HFFc6 (cell line): Measurements from ENCODE around the gene ZNF469. TPM values are rescaled to one million over a fixed set of nuclear protein-coding genes. Genes with fewer than 3 reads are reported as not detected.

Source experiments
- DNase-seq: peaks from one replicate; pipeline ENCODE4 v3.0.0-alpha.2; 2018
- H3K27ac Mint-ChIP-seq: 2 replicates; pipeline ENCODE4 v1.8.0; 2020; ENCODE audit warnings: mild to moderate bottlenecking, mixed read lengths
- H3K27me3 Mint-ChIP-seq: 2 replicates; pipeline ENCODE4 v1.8.0; 2021; ENCODE audit warnings: mild to moderate bottlenecking, moderate library complexity, mixed read lengths; ENCODE audit not compliant: insufficient read depth
- H3K36me3 Mint-ChIP-seq: 2 replicates; pipeline ENCODE4 v1.8.0; 2021; ENCODE audit warnings: low read depth, mixed read lengths
- H3K4me1 Mint-ChIP-seq: 2 replicates; pipeline ENCODE4 v1.8.0; 2020; ENCODE audit warnings: low read depth, mixed read lengths
- H3K4me3 Mint-ChIP-seq: 2 replicates; pipeline ENCODE4 v1.8.0; 2020; ENCODE audit warnings: mild to moderate bottlenecking, moderate library complexity, mixed read lengths
- H3K9me3 Mint-ChIP-seq: 2 replicates; pipeline ENCODE4 v1.8.0; 2020; ENCODE audit warnings: mild to moderate bottlenecking, mixed read lengths
- CTCF ChIP-seq: fragments of 200-600 bp; sonication (generic); IDR thresholded peaks from 2 replicates; pipeline ENCODE4 v1.5.0; 2021; ENCODE audit warnings: antibody characterized with exemption, mild to moderate bottlenecking
- total RNA-seq, 6 experiments: library from RNA; stranded (reverse); fragmentation: NEBNext Ultra II Directional; extraction: Animal tissue kit (Norgen Biotek cat#: 25700); gene quantifications; 2 replicates in 1 of 6; 3 replicates in 5 of 6; pipeline ENCODE4 v1.2.3, GENCODE V29; 2021

Gene ZNF469
- total RNA-seq, 6 experiments from 2014 or later = 9.4 to 17.5 (median 10.1) TPM

GRCh38 chr16:88369447-88370008, 13.2 kb upstream of the ZNF469 start:
- Mint-ChIP-seq H3K27me3 (peaks cover 2% of the 10 kb centered on the region; the same call in 1 of the 2 replicates), H3K4me1 (no peaks in the 10 kb centered on the region; the same call in 1 of the 2 replicates), H3K9me3 (no peaks in the 10 kb centered on the region), H3K4me3 (no peak overlapping the region), H3K36me3 (no peaks in the 10 kb centered on the region), H3K27ac (no peak overlapping the region)
- no peak for TF ChIP-seq CTCF
- DNase-seq = no peak

- Mint-ChIP-seq H3K36me3 (no peaks in the 10 kb centered on the region), H3K4me1 (no peaks in the 10 kb centered on the region; the same call in 1 of the 2 replicates), H3K27ac (no peak overlapping the region), H3K4me3 (no peak overlapping the region), H3K9me3 (no peaks in the 10 kb centered on the region), H3K27me3 (peaks cover 2% of the 10 kb centered on the region; the same call in 1 of the 2 replicates)
- no peak for TF ChIP-seq CTCF
- DNase-seq = no peak
Observed at GRCh38 chr16:88370365-88370764, 12.4 kb upstream of the ZNF469 start.

DNA sequence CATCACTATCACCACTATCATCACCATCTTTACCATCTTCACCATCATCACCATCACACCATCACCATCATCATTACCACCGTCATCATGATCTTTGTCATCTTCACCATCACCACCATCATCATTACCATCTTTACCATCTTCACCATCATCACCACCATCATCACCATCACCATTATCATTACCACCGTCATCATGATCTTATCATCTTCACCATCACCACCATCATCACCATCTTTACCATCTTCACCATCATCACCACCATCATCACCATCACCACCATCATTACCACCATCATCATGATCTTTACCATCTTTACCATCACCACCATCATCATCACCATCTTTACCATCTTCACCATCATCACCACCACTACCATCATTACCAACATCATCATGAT, 10.2 kb upstream of the ZNF469 start:
- Mint-ChIP-seq H3K36me3 (no peaks in the 10 kb centered on the region), H3K4me1 (peaks cover 3% of the 10 kb centered on the region), H3K27me3 (peaks cover 2% of the 10 kb centered on the region), H3K27ac (no peak overlapping the region), H3K9me3 (no peaks in the 10 kb centered on the region), H3K4me3 (no peak overlapping the region)
- no peak for TF ChIP-seq CTCF
- no peak for DNase-seq

- Mint-ChIP-seq H3K4me1 (peaks cover 7% of the 10 kb centered on the region), H3K27ac (no peak overlapping the region), H3K27me3 (peaks cover 2% of the 10 kb centered on the region), H3K36me3 (no peaks in the 10 kb centered on the region), H3K4me3 (no peak overlapping the region), H3K9me3 (no peaks in the 10 kb centered on the region)
- no peak for TF ChIP-seq CTCF
- DNase-seq = no peak
Observed at GRCh38 chr16:88373211-88373610, 9.5 kb upstream of the ZNF469 start.

- H3K27me3 Mint-ChIP-seq = peaks cover 2% of the 10 kb centered on the region
- no peaks in the 10 kb centered on the region for H3K9me3 Mint-ChIP-seq
- H3K36me3 Mint-ChIP-seq = no peaks in the 10 kb centered on the region
- no peak for TF ChIP-seq CTCF
- H3K4me3 Mint-ChIP-seq = no peak overlapping the region
- no peak for DNase-seq
- H3K4me1 Mint-ChIP-seq = peaks cover 7% of the 10 kb centered on the region
- H3K27ac Mint-ChIP-seq = no peak overlapping the region
Observed at GRCh38 chr16:88373927-88374492, 8.7 kb upstream of the ZNF469 start.
